ENCODE data around the gene MTF2.

GRCh38 chr1:93111561-93111960, 32.5 kb downstream of the MTF2 start:
- TF ChIP-seq, protein P1, sequence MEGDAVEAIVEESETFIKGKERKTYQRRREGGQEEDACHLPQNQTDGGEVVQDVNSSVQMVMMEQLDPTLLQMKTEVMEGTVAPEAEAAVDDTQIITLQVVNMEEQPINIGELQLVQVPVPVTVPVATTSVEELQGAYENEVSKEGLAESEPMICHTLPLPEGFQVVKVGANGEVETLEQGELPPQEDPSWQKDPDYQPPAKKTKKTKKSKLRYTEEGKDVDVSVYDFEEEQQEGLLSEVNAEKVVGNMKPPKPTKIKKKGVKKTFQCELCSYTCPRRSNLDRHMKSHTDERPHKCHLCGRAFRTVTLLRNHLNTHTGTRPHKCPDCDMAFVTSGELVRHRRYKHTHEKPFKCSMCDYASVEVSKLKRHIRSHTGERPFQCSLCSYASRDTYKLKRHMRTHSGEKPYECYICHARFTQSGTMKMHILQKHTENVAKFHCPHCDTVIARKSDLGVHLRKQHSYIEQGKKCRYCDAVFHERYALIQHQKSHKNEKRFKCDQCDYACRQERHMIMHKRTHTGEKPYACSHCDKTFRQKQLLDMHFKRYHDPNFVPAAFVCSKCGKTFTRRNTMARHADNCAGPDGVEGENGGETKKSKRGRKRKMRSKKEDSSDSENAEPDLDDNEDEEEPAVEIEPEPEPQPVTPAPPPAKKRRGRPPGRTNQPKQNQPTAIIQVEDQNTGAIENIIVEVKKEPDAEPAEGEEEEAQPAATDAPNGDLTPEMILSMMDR (IDR thresholded peaks at IDR 0.05) = no peak
- TF ChIP-seq POLR2A (IDR thresholded peaks at IDR 0.05; ENCODE audit: low read depth) (no peak), EP300 (IDR thresholded peaks at IDR 0.05) (no peak), POLR2AphosphoS5 (IDR thresholded peaks at IDR 0.05) (no peak)
